SK-MEL-5 (cell line): ENCODE data around the gene CARD8. TPM values are rescaled to one million over a fixed set of nuclear protein-coding genes. Genes with fewer than 3 reads are reported as not detected.

Source experiments
- DNase-seq: peaks from one replicate; pipeline ENCODE4 v3.0.0-alpha.2; 2016; ENCODE audit warnings: low read depth, low spot score
- in situ Hi-C: cut with HindIII; loops from 2 replicates; pipeline ENCODE4 v1.10.0; 2016; ENCODE audit warnings: low sequenced_read_pairs, high pct_unique_total_duplicates, low pct_unique_long_range_greater_than_20kb
- total RNA-seq: library from RNA; depleted of rRNA; stranded (reverse); fragments of >200 nt; shearing (Covaris generic); gene quantifications from 2 replicates; pipeline ENCODE4 v1.2.3, GENCODE V29; 2014

CARD8 gene
- total RNA-seq, 1 experiment from 2014 or later: 12.5 TPM

- in situ Hi-C loops: no loop called here
- DNase-seq: no peak
These were observed 63.0 kb downstream of the CARD8 start for GRCh38 chr19:48192750-48193149.

DNA sequence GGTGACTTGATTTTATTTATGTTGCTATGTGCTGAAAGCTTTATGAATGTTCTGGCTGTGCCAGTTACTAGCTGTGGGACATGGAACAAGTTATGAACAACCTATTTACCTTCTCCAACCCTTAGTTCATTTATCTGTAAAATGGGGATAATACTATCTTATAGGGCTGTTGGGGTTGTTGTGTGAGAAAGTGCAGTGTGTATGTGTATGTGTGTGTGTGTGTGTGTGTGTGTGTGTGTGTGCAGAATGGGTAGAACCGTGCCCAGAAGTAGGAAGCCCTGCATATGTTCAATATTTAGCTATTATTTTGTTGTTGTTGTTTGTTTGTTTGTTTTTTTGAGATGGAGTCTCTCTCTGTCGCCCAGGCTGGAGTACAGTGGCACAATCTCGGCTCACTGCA, 64.8 kb downstream of the CARD8 start:
- no peak for DNase-seq
- in situ Hi-C loops: no loop called here

- peak; percentile 34 for DNase-seq
- in situ Hi-C loops: no loop called here
These were observed 65.3 kb downstream of the CARD8 start for GRCh38 chr19:48190288-48190884.

GRCh38 chr19:48186541-48186991, 69.1 kb downstream of the CARD8 start:
- DNase-seq: no peak
- in situ Hi-C loops: no loop called here

DNA sequence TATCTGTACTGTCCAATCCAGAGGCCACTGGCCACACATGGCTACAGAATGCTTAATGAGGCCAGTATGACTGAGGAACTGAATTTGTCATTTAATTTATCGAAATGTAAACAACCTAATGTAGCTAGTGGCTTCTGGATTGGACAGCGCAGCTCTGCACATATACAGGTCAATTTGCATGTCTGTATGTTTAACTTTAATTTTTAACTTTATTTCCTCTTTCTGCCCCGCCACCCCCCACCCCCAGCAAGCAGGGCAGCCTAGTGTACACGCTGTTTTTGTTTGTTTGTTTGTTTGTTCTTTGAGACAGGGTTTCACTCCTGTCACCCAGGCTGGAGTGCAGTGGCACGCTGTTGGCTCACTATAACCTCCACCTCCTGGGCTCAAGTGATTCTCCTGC, 69.7 kb downstream of the CARD8 start:
- in situ Hi-C loops: no loop called here
- DNase-seq: no peak

GRCh38 chr19:48183356-48183755, 72.4 kb downstream of the CARD8 start:
- in situ Hi-C loops: no loop called here
- DNase-seq: no peak

- in situ Hi-C loops: no loop called here
- no peak for DNase-seq
These were observed 73.3 kb downstream of the CARD8 start for GRCh38 chr19:48182434-48182833.

DNA sequence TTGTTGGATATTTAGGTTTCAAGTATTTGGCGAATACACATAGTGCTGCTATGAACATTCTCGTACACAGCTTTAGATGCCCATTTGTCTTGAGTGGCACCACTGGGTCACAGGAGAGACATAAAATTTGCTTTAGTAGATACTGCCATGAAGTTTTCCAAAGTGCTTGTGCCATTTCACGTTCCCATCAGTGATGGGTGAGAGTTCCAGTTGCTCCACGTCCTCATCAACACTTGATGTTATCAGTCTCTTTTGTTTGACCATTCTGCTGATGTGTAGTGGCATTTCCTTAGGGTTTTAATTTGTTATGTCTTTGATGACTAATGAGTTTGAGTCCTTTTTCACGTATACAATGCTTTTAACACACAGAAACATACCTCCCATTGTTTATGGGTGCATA, 74.2 kb downstream of the CARD8 start:
- in situ Hi-C loops: no loop called here
- no peak for DNase-seq

DNA sequence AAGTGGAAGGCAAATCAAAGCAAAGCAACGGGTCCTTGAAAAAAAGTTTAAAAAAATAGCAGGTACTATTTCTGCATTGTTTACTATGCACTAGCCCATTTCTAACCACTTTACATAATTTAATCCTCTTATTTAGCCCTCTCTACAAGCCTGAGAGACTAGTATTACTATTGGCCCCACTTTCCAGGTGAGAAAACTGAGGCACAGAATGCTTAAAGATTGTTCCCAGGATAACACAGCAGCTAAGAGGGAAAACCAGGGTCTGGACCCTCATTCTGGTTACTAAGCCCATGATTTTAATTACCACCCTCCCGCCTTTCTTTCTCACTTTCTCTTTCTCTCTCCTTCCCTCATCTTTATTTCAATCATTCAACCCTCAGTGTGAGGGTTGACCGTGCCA, 79.5 kb downstream of the CARD8 start:
- no peak for DNase-seq
- in situ Hi-C loops: no loop called here

DNA sequence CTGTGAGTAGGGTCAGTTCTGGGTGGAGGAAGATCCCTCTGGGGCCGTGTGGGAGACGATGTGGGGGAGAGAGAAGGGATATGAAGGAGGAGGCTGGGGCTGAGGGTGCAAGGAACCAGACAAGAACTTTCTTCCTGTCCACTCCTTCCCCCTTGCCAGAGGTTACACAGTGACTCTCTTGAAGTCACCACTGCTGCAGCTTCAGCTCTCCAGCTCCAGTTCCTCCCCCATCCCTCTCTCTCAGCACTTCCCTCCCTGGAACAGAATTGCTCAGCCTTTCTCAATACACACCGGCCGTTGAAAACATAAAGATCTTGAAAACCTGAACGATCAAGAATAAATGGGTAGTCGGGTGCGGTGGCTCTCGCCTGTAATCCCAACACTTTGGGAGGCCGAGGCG, 80.1 kb downstream of the CARD8 start:
- DNase-seq: no peak
- in situ Hi-C loops: no loop called here

DNA sequence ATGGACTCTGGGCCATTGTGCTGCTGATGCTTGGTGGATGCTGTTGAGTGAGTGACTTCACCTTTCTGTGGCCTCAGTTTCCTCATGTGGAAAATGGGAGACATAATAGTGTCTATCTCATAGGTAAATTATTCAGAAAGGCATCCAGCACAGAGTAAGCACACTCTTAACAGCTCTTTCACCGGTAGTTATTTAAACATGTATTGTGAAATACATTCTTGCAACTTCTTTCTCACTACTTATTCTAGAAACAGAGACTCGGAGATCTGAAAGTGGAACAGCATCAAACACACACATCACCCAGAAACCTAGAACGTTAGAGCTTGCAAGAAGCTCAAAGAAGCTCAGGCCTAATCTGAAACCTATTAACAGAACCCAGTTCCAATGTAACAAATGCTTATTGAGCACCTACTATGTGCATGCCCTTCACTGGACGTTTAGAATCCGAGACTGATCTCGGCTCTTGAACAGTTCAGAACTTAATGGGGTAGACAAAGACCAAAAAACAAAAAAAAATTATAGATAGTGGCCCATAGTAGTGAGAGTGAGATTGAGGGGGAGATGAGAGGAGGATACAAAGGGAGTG, 81.2 kb downstream of the CARD8 start:
- in situ Hi-C loops: no loop called here
- DNase-seq: no peak

DNA sequence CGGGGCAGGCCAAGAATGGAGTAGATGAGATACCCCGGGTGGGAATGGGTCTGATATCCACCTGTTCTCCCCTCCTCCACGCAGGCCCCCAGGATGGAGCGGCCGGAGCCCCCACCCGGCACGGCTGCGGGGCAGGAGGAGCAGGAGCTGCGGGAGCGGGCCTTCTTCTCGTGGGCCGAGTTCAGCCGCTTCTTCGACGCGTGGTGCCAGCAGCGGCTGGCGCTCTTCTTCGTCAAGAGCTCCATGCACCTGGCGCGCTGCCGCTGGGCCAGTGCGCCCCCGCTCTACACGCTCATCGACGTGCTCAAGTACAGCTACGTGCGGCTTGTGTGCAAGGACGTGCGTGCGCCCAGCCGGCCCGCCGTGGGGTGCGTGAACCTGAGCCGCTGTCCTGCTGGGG, 84.0 kb downstream of the CARD8 start:
- in situ Hi-C loops: no loop called here
- DNase-seq: no peak

- in situ Hi-C loops: no loop called here
- no peak for DNase-seq
These were observed 84.8 kb downstream of the CARD8 start for GRCh38 chr19:48170817-48171347.

- DNase-seq: peak; percentile 88
- in situ Hi-C loops: no loop called here
These were observed 85.5 kb downstream of the CARD8 start, which contains the start of the genes LIG1 and ZSWIM9 for GRCh38 chr19:48169939-48170803. Gene LIG1 (minus strand): TSS chr19:48170344. CDS start chr19:48165566, 4,778 bp downstream. Gene ZSWIM9 (plus strand): TSS chr19:48170680. CDS start chr19:48171803, 1,123 bp downstream.

DNA sequence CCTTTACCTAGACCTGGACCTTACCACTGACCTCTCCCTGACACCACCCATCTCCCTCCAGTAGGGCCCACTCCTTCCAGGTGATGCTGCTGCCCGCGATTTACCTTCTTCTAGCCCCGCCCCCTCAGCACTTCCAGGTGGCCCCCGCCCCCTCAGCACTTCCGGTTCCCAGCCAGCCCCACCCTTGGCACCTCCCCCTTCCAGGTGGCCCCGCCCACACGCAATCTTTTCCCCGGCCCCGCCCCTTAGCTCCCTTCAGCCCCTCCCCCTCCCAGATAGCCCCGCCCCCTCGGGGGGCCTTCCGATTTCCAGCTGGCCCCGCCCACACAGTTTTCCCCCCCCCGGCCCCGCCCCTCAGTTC, 86.2 kb downstream of the CARD8 start:
- DNase-seq: peak; percentile 67
- in situ Hi-C loops: no loop called here

DNA sequence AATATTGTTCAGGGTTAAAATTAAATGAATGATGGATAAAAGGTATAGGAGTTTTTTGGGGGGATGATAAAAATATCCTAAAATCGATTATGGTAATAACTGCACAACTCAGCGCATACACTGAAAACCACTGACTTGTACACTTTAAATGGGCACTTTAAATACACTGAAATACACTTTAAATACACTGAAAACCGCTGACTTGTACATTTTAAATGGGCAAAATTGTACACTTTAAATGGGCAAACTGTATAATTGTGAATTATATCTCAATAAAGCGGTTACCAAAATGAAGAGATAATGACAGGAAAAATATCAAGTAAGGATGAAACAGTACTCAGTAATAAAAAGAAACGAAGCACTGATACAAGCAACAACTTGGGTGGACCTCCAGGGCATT, 87.0 kb downstream of the CARD8 start:
- no peak for DNase-seq
- in situ Hi-C loops: no loop called here

- in situ Hi-C loops: no loop called here
- DNase-seq: peak; percentile 19
These were observed 97.4 kb downstream of the CARD8 start for GRCh38 chr19:48158210-48158790.
